Thyroid gland (tissue), 4 donors: Measurements from ENCODE around the gene LOXL4. TPM values are rescaled to one million over a fixed set of nuclear protein-coding genes. Genes with fewer than 3 reads are reported as not detected.

Source experiments
- DNase-seq, 2 donors: peaks; one replicate each; pipeline ENCODE4 v3.0.0-alpha.2; 2019
- H3K27ac ChIP-seq, 3 donors: fragments of 200-600 bp; sonication (generic); 1 replicate in 2 of 3; 2 replicates in 1 of 3; pipeline ENCODE4 v1.5.1; 2016 to 2019; ENCODE audit warnings: mild to moderate bottlenecking in 1 of 3, moderate library complexity in 1 of 3
- H3K27me3 ChIP-seq: fragments of 200-600 bp; sonication (generic); one replicate; pipeline ENCODE4 v1.5.1; 2019
- H3K36me3 ChIP-seq, 2 donors: fragments of 200-600 bp; sonication (generic); one replicate each; pipeline ENCODE4 v1.5.1; 2016 to 2019
- H3K4me1 ChIP-seq, 2 donors: fragments of 200-600 bp; sonication (generic); one replicate each; pipeline ENCODE4 v1.5.1; 2017 to 2019
- H3K4me3 ChIP-seq, 3 donors: fragments of 200-600 bp; sonication (generic); replicated peaks in 1 of 3; 1 replicate in 2 of 3; 2 replicates in 1 of 3; pipeline ENCODE4 v1.5.1; 2016; ENCODE audit warnings: mild to moderate bottlenecking in 1 of 3
- H3K9me3 ChIP-seq: fragments of 200-600 bp; sonication (generic); one replicate; pipeline ENCODE4 v1.5.1; 2017
- CTCF ChIP-seq, 6 experiments: fragments of 200-600 bp in 3 of 6; fragments of 450-650 bp in 3 of 6; sonication (generic) in 3 of 6; IDR thresholded peaks; one replicate each; pipeline ENCODE4 v1.5.1; 2016 to 2019; ENCODE audit warnings: antibody characterized with exemption in 6 of 6, mild to moderate bottlenecking in 2 of 6, inconsistent platforms in 1 of 6, moderate library complexity in 1 of 6
- POLR2A ChIP-seq, 2 donors: fragments of 450-650 bp; IDR thresholded peaks; one replicate each; pipeline ENCODE4 v1.6.1; 2017; ENCODE audit warnings: antibody characterized with exemption in 2 of 2, mild to moderate bottlenecking in 2 of 2, moderate library complexity in 1 of 2
- WGBS, 2 donors: methylation state at CpG; one replicate each; pipeline ENCODE4 v1.1.5; 2017; 5-methylcytosine and 5-hydroxymethylcytosine counted together
- intact Hi-C: fragments of 100-400 bp; cut with DNase I; formaldehyde crosslinking; loops from one replicate; pipeline ENCODE4 v1.15.1; 2023
- total RNA-seq, 4 donors: library from RNA; depleted of rRNA; stranded (reverse); fragments of >200 nt; gene quantifications; one replicate each; pipeline ENCODE4 v1.2.3, GENCODE V29; 2016

LOXL4 gene
- total RNA-seq, 4 donors from 2014 or later = 11.9 to 20.5 (median 15.3) TPM

GRCh38 chr10:98287321-98287720, 19.3 kb upstream of the LOXL4 start:
- Histone ChIP-seq H3K27ac (no peak overlapping the region), H3K9me3 (no peaks in the 10 kb centered on the region), H3K27me3 (no peaks in the 10 kb centered on the region), H3K4me1 (peaks cover 17 to 26% of the 10 kb centered on the region in 2 donors), H3K4me3 (no peak overlapping the region), H3K36me3 (no peaks in the 10 kb centered on the region)
- 94 to 96% methylated on average over 5 of the region's 5 CpGs for WGBS, 2 donors
- intact Hi-C loops = no loop called here
- TF ChIP-seq POLR2A (IDR thresholded peaks at IDR 0.05) (no peak), CTCF (IDR thresholded peaks at IDR 0.05) (no peak)
- DNase-seq = no peak

GRCh38 chr10:98286419-98286818, 18.4 kb upstream of the LOXL4 start:
- 87 to 89% methylated on average over 12 of the region's 12 CpGs for WGBS, 2 donors
- DNase-seq = no peak
- TF ChIP-seq CTCF (IDR thresholded peaks at IDR 0.05) = no peak
- no peak for TF ChIP-seq POLR2A (IDR thresholded peaks at IDR 0.05)
- peaks cover 17 to 26% of the 10 kb centered on the region in 2 donors for H3K4me1 ChIP-seq
- peak overlapping the region in 2 of 3 donors; percentile 49 to 59 for H3K27ac ChIP-seq
- no peak overlapping the region for H3K4me3 ChIP-seq
- H3K36me3 ChIP-seq = no peaks in the 10 kb centered on the region
- H3K9me3 ChIP-seq = no peaks in the 10 kb centered on the region
- intact Hi-C loops = no loop called here
- no peaks in the 10 kb centered on the region for H3K27me3 ChIP-seq

GRCh38 chr10:98285416-98285815, 17.4 kb upstream of the LOXL4 start:
- H3K27ac ChIP-seq = peak overlapping the region; percentile 45 to 59 (median 49)
- no peak for TF ChIP-seq CTCF (IDR thresholded peaks at IDR 0.05)

GRCh38 chr10:98276311-98276710, 8.3 kb upstream of the LOXL4 start:
- intact Hi-C loops = no loop called here
- Histone ChIP-seq H3K9me3 (no peaks in the 10 kb centered on the region), H3K27me3 (no peaks in the 10 kb centered on the region), H3K4me1 (peaks cover 22% of the 10 kb centered on the region in 2 donors), H3K4me3 (no peak overlapping the region), H3K27ac (no peak overlapping the region), H3K36me3 (no peaks in the 10 kb centered on the region)
- DNase-seq = no peak
- 92 to 96% methylated on average over 3 of the region's 3 CpGs for WGBS, 2 donors
- no peak for TF ChIP-seq POLR2A (IDR thresholded peaks at IDR 0.05)
- no peak for TF ChIP-seq CTCF (IDR thresholded peaks at IDR 0.05)

More at GRCh38 chr10:98285416-98285815, 17.4 kb upstream of the LOXL4 start:
- Histone ChIP-seq H3K36me3 (no peaks in the 10 kb centered on the region), H3K27me3 (no peaks in the 10 kb centered on the region), H3K4me3 (no peak overlapping the region), H3K4me1 (peaks cover 17 to 26% of the 10 kb centered on the region in 2 donors), H3K9me3 (no peaks in the 10 kb centered on the region)
- peak; percentile 89 for DNase-seq
- intact Hi-C loops = no loop called here
- 9 to 32% methylated on average over 2 of the region's 2 CpGs for WGBS, 2 donors

- no peaks in the 10 kb centered on the region for H3K36me3 ChIP-seq
- H3K4me3 ChIP-seq = no peak overlapping the region
- whole genome bisulfite sequencing, 2 donors = 92 to 98% methylated on average over 3 of the region's 3 CpGs
- H3K9me3 ChIP-seq = no peaks in the 10 kb centered on the region
- no peak for DNase-seq
- no peak for TF ChIP-seq POLR2A (IDR thresholded peaks at IDR 0.05)
- no peak for TF ChIP-seq CTCF (IDR thresholded peaks at IDR 0.05)
- no peaks in the 10 kb centered on the region for H3K27me3 ChIP-seq
- peaks cover 34 to 39% of the 10 kb centered on the region in 2 donors for H3K4me1 ChIP-seq
- intact Hi-C loops = no loop called here
- H3K27ac ChIP-seq = no peak overlapping the region
Measured at GRCh38 chr10:98274562-98274961, 6.6 kb upstream of the LOXL4 start.
